Stimulated activated CD4-positive, alpha-beta T cell treated with anti-CD3 and anti-CD28 coated beads, Interleukin-2, amount 100 ng/mL, for 4 hours (primary cell): ENCODE data around the gene RFC3.
"Not testable (repeated sequence)": the region's sequence is repeated elsewhere in the genome, so short reads cannot be mapped to it uniquely, and the experiment has no call there.

Experiments used
- DNase-seq: peaks from one replicate; pipeline ENCODE4 v3.0.0-alpha.2; 2020; ENCODE audit warnings: low read depth

Gene RFC3, protein sequence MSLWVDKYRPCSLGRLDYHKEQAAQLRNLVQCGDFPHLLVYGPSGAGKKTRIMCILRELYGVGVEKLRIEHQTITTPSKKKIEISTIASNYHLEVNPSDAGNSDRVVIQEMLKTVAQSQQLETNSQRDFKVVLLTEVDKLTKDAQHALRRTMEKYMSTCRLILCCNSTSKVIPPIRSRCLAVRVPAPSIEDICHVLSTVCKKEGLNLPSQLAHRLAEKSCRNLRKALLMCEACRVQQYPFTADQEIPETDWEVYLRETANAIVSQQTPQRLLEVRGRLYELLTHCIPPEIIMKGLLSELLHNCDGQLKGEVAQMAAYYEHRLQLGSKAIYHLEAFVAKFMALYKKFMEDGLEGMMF

DNA sequence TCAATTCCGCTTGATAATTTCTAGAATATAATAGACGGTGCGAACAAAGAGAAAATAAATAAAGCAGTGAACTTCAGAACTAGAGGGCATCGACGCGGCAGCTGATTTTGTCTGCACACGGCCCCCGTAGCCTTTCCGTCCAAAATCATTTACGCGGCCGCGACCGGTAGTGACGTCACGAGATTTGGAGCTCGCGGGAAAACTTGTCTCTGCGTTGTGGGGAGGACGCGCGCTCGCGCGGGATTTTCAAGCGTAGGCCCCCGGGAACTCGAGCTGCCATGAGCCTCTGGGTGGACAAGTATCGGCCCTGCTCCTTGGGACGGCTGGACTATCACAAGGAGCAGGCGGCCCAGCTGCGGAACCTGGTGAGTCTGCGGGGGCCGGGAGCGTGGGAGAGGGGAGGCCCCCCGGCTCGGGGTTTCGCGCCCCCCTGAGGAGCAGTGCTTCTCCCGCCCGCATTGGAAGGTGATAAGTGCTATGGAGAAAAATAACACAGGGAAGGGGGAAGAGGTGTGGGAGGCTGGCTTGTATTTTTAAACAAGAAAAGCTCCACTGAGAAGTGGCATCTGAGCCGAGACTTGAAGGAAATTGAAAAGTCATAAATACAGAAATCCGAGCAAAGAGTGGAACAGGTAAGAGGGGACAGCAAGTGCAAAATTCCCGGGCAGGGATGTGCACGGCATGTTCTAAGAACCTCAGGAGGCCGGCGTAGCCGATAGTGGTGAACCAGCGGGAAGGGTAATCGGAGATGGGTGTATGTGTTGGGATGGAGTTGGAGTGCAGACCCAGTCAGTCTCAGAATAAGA is at the start of gene RFC3:
TSS of gene RFC3 (plus strand) at position 249 of the 806 bp plus-strand sequence. CDS start at position 279, 30 bp downstream.
- DNase-seq = peak; percentile 84

GRCh38 chr13:33771296-33771695 is 46.7 kb upstream of the RFC3 start:
- no peak for DNase-seq

DNA sequence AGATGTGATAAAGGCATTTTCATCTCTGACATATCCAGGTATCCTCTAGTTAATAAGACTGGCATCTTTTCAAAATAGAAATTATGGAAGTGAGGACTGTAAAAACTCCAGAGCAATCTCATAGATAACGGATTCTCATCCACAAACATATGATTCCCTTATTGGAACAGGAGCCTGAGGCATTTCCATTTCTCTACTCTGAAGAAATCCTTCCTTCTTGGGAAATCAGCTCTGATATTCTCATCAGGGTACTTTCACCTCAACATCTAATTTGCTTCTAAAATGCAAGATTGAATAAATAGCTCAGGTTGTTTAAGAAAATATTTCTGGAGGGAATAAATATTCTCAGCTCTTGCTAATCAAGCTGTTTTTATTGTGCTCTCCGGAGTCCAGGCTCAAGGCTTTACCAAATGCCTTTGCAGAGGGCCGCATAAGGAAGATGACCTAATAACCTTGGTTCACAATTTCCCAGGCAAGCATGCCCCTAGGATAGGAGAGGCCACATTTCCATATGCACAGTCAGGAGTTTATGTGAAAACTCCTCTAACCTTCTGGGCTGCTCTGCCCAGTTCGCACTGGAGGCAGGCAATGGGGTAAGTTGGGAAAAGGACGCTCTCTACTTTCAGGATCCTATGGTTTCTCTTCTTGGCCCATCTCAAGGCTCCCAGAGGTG is 44.0 kb upstream of the RFC3 start:
- DNase-seq = no peak

DNA sequence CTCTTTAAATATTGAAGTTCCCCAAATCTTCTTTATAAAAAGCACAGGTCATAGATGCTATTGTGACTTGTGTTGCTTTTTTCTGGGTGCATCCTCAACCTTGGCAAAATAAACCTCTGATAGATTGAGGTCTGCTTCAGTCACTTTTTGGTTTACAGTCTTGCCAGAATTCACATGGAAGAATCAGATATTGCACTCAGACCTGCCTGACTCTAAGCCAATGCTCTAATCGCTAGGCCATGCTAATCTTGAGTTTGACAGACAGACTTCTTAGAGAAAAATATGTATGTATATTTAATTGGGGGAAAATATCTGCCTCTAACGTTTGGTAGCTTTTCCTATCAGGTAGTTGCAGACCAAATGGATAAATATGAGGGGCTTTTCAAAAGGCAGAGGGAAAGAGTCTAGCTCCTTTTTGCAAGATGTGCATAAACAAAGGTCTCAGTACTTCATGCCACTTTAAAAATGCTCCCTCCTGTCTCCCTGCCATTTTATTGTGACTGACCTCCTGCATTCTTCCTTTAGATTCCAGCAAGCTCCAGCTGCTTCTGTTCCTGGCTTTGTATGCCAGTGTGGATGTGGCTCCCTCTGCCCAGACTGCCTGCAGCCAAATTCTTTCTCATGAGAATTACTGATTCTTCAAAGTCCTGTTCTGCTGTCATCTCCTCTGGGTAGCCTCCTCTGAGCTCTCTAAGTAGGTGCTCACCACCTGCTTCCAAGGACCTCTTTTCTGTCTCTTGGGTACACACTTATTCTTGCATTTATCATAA is 42.4 kb upstream of the RFC3 start:
- DNase-seq = no peak

GRCh38 chr13:33776239-33776881 is 41.6 kb upstream of the RFC3 start:
- DNase-seq = no peak

- no peak for DNase-seq
Measured at GRCh38 chr13:33782631-33783030, 35.3 kb upstream of the RFC3 start.

DNA sequence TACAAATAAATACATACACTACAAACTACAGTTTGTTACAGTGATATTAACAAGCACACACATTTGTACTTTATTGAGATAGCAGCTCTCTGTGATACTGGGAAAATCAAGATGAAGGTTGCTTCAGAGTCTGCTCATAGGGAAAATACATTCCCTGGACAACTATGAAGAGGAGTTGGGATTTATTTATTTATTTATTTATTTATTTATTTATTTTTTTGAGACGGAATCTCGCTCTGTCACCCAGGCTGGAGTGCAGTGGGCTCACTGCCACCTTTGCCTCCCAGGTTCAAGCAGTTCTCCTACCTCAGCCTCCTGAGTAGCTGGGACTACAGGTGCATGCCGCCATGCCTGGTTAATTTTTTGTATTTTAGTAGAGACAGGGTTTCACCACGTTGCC is 34.7 kb upstream of the RFC3 start:
- not testable (repeated sequence) for DNase-seq

- no peak for DNase-seq
Measured at GRCh38 chr13:33784738-33785137, 33.2 kb upstream of the RFC3 start.

DNA sequence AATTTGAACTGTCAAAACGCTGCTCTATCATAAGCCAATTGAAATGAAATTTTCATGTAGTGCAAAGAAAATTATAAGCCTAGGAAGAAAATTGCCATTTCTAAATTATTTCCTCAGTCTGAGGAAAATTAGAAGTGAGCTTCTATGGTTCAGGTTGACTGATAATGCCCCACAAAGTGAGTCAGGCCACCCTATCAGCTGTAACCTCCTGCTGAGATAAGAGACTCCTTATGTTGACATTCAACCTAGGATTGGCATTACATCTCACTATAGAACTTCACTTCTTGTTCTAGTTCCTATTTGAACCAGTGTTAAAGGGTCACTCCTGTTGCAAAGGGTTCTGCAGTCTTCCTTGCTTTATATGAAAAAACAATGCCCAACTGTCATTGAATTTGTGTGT is 32.6 kb upstream of the RFC3 start:
- DNase-seq = no peak

- peak; percentile 1 for DNase-seq
Measured at GRCh38 chr13:33787051-33787591, 30.8 kb upstream of the RFC3 start.

- DNase-seq = no peak
Measured at GRCh38 chr13:33789066-33789606, 28.8 kb upstream of the RFC3 start.

DNA sequence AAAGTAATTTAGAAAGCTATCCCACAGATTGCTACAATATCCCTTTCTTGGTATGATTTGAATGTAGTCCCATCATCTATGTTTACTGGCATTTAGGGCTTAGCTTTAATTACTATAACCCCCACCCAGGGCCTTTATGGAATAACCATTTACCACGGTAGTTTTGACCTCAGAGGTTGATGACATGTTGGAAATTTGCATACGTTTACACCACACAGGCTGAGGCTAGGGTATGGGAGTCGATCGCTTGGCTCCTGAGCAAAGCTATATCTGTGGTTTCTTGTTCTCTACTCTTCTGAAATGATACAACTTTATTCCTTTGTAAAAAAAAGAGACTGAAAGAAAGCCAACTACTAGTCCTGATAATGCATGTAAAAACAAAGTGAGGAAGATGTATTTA is 28.2 kb upstream of the RFC3 start:
- no peak for DNase-seq

GRCh38 chr13:33793726-33794125 is 24.2 kb upstream of the RFC3 start:
- no peak for DNase-seq

DNA sequence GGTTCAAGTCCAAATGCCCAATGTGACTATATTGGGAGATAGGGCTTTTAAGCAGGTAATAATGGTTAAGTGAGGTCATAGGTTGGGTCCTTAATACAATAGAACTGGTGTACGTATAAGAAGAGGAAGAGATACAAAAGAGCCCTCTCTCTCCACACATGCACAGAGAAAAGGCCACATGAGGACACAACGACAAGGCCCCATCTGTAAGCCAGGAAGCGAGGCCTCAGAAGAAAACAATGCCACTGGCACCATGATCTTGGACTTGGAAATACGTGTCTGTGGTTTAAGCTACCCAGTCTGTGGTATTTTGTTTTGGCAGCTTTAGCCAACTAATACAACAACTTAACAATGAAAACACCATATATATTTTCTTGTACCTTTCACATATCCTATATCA is 23.4 kb upstream of the RFC3 start:
- DNase-seq = no peak

DNA sequence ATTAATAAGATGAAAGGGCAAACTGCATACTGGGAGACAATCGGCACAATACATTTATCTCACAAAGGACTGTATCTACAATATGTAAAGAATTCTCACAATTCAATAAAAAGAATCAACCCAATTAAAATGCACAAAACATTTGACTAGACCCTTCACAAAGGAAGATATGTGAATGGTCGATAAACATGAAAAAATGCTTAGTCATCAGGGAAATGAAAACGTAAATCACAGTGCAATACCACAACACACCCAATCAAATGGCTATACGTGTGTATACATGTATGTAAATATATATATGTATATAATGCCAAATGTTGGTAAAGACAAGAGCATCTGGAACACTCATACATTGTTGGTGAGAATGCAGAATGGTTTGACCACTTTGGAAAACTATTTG is 21.9 kb upstream of the RFC3 start:
- no peak for DNase-seq

DNA sequence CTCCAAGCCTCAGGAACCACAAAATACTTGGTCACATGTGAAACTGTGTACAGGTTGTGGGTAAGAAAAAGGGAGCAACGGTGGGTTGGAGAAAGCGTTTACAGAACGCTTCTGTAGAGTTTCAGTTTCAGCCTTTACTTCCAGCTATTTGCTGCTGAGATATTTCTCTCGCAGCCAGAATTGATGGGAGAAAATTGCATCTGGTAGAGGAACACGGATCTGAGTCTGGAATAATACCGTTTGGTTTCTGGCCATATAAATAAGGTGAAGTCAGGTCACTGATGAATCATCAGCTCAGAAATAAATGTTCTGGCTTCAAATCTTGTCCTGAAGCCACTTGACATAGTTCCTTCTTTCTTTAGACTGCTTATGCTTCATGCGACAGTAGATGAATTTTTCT is 20.3 kb upstream of the RFC3 start:
- DNase-seq = no peak

GRCh38 chr13:33798023-33798422 is 19.9 kb upstream of the RFC3 start:
- DNase-seq = no peak

DNA sequence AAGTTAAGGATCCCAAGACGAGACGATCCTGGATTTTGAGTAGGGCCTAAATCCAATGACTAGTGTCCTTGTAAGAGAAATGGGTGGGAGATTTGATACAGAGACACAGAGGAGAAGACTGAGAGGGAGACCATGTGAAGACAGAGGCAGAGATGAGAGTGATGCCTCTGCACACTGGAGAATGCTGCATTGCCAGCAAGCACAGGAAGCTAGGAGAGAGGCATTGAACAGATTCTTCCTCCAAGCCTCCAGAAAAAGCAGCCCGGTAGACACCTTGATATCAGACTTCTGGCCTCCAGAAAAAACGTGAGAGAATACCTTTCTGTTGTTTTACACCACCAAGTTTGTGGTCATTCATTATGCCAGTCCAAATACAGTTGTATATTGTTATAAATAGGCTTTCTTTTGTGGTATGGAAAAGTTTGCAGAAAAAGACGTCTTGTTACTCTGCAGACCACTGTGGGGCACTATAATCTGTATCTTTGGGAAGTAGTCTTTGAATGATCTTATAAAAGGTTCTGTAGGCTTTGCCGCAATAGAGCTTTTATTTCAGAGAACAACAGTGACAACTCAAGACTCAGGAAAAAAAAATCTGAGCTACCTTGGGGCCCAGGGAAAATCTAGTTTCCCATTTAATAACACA is 17.9 kb upstream of the RFC3 start:
- DNase-seq = no peak

DNA sequence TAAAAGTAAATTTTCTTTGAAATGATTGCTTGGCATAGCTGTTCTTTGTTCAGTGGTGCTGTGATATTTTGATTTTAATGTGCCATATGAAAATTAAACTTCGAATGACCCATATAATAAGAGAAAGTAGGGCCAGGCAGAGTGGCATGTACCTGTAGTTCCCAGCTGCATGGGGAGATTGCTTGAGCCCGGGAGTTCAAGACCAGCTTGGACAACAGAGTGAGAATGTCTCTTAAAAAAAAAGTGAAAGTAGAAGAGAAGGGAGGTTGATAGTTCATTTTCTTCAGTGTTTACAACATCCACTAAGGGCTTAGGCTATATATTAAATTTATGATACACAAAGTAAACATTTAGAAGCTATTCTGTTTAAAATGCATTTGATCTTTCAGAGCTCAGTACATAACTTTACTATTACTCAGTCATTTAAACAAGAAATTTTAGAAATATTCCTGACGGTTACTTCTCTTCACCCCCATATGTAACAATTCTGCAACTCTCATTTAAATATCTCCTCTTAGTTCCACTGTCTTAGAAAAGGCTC is 17.2 kb upstream of the RFC3 start:
- no peak for DNase-seq
